NCI-H2227 treated with DMSO at 0.1 percent for 48 hours (cell line): ENCODE results near the gene ADAM12.

Experiments
- DNase-seq: peaks from one replicate; lab custom pipeline; 2025; lab: John Stamatoyannopoulos, UW

The ADAM12 gene

DNA sequence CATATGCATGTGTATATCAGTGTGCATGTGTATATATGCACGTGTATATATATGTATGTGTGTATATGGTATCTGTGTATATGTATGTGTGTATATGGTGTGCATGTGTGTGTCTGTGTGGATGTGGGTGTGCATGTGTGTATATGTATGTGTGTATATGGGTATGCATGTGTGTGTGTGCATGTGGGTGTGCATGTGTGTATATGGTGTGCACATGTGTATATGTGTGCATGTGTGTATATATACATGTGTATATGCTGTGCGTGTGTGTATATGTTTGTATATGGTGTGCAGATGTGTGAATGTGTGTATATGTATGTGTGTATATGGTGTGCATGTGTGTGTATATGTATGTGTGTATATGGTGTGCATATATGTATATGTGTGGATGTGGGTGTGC, 245.2 kb downstream of the ADAM12 start:
- DNase-seq = no peak

DNA sequence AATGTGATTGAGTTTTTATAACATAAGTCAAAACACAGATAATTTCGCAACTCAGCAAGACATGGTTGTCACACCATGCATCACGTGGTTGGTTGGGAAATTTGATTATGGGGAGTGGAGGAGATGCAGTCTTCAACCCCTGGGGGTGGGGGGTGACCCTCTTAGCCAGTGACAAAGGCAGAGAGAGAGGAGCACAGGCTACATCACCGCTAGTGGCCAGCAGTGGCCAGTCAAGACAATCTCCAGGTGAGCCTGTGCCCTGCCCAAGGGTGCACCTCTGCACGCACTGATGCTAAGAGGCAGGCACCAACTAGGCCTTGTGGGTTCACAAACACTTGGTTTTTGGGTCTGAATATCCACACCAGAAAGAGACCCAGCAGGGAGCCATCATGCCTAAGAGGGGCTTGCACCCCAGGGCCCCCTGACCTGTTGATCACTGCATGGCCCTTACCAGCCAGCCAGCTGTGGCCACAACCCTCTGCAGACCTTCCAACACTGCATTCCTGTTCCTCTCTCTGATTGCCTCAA, 247.5 kb downstream of the ADAM12 start:
- DNase-seq = no peak

DNA sequence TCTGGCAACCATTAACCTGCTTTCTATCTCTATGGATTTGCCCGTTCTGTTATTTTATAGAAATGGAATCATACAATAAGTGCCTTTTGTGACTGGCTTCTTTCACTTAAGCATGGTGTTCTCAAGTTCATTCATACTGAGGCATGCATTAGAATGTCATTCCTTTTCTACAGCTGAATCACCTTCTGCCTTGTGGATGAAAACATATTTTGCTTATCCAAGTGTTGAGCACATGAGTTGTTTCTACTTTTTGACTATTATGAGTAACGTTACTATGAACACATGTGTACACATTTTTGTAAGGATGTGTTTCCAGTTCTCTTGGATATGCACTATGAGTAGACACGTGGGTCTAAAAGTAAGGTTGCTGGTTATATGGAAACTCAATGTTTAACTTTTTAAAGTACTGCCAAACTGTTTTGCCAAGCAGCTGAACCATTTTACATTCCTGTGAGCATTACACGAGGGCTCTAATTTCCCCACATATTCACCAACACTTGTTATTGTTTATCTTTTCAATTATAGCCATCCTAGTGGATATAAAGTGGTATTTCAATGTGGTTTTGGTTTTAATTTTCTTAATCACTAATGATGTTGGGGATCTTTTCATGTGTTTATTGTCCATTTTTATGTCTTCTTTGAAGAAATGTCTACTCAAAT, 250.6 kb downstream of the ADAM12 start:
- no peak for DNase-seq

GRCh38 chr10:126135941-126136595, 252.2 kb downstream of the ADAM12 start:
- no peak for DNase-seq

- DNase-seq = no peak
These were observed 253.1 kb downstream of the ADAM12 start for GRCh38 chr10:126135177-126135576.

DNA sequence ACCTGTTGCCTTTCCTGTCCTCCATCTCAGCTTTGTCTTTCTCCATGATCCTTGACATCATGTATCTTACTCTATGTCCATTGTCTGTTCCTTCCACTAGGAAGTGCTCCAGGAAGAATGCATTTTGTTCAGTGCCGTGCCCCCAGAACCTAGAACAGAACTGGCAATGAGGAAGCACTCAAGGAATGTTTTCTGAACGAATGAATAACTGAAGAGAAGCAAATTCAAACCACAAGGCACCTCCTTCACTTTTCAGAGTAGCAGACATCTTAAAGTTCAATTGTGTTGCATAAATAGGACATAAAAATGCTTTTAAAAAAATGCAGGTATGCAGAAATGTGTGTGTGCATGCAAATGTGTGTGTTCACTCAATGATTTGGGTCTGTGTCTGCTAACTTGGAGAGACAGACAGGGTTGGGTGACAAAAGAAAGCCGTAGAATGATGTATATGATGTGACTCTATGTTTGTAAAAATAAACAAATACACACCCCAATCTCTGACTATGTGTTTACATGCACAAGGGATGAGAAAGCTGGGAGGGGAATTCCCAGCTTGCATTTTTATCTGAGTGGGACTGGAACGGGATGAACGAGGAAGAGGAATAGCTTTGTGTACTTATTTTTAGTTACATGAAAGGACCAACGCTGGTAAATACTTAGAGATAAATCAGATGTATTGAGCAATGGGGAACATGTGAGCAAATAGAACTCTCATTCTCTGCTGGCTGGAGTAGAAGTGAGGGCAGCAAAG, 254.2 kb downstream of the ADAM12 start:
- no peak for DNase-seq

GRCh38 chr10:126133082-126133620, 255.1 kb downstream of the ADAM12 start:
- no peak for DNase-seq

DNA sequence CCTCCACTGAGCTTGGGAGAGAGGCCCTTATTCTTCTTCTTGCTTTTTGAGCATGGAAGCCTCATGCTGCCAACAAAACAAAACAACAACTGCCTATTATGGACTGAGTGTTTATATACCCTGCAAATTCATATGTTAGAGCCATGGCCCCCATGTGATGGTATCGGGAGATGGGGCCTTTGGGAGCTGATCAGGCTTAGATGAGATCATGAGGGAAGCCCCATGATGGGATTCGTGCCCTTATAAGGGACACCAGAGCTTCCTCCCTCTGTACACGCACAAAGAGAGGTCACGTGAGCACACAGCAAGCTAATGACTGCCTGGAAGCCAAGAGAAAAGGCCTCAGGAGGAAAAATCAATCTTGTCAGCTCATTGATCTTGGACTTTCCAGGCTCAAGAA, 256.9 kb downstream of the ADAM12 start:
- DNase-seq = no peak

GRCh38 chr10:126130271-126130710, 258.0 kb downstream of the ADAM12 start:
- DNase-seq = no peak

DNA sequence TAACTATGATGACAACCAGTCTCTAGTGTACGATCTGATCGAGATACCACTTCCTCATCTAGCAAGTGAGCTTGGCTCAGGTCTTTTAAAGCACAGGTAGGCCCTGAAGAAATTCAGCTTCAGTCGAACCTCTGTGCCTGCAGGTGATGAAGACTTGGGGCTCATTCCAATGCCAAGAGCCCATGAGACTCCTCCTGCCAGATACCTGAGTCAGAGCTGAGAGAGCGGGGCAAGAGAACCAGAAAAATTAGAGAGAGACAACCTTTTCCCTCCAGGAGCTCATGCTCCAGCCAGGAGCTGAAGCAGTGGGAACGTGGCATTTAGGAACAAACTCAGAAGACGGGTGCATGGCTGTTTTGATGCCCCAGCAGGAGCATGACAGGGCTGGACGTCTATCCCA, 259.3 kb downstream of the ADAM12 start:
- DNase-seq = no peak

- no peak for DNase-seq
These were observed 259.7 kb downstream of the ADAM12 start for GRCh38 chr10:126128581-126128980.

- no peak for DNase-seq
These were observed 260.7 kb downstream of the ADAM12 start for GRCh38 chr10:126127481-126128029.

- no peak for DNase-seq
These were observed 261.4 kb downstream of the ADAM12 start for GRCh38 chr10:126126866-126127265.

GRCh38 chr10:126126023-126126422, 262.3 kb downstream of the ADAM12 start:
- DNase-seq = no peak

DNA sequence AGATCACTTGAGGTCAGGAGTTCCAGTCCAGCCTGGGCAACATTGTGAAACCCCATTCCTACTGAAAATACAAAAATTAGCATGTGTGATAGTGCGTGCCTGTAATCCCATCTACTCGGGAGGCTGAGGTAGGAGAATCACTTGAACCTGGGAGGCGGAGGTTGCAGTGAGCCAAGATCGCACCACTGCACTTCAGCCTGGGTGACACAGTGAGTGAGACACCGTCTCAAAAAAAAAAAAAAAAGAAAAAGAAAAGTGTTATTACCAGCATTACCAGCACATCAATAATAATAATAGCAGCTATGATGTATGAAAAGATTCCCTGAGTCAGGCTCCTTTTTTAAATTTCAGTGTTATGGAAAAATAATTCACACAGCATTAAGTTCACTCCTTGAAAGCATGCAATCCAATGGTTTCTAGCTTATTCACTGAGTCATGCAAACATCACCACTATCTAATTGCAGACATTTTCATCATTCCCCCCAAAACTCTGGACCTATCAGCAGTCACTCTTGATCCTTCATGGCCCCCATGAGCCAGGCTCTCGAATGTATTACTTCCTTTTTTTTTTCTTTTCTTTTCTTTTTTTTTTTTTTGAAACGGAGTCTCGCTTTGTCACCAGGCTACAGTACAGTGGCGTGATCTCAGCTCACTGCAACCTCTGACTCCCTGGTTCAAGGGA, 263.5 kb downstream of the ADAM12 start:
- no peak for DNase-seq

DNA sequence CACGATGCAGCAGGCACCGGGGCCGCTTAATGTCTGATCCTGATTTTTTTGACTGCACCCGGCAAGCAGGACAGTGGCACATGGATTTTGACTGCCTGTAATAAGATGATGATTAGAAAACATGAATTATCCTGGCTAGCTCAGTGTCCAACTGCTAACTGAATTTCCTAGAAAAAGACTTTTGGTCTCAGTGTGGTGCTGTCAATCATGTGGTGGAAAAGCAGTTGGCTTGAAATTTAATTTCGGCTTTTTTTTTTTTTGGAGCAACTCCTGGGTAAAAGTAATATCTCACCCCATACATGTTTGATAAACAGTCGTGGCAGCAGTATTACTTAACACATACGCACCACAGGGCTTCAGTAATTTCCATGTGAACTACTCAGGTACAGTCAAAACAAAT, 264.2 kb downstream of the ADAM12 start:
- DNase-seq = no peak

GRCh38 chr10:126123466-126123865, 264.8 kb downstream of the ADAM12 start:
- DNase-seq = no peak

- no peak for DNase-seq
These were observed 265.4 kb downstream of the ADAM12 start for GRCh38 chr10:126122881-126123280.

GRCh38 chr10:126119599-126119998, 268.7 kb downstream of the ADAM12 start:
- no peak for DNase-seq

GRCh38 chr10:126118476-126118875, 269.8 kb downstream of the ADAM12 start:
- DNase-seq = no peak

DNA sequence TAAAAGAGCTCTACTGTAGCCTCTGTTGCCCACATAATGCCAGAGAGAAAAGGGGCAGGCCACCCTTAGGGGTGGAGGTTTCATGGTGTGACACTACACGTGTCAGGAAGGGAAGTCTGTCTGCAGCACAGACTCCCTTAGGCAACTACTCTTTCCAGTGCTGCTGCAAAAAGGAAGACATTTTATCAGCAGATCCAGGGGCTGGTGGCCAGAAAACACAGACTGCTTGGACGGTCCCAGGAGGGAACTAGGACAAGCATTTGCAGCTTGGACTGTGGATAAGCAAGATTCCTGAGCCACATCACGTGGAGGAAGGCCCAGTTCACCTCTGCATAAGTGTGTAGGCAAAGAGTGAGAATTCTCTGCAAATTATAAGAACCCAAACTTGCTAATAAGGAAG, 271.1 kb downstream of the ADAM12 start:
- DNase-seq = no peak

GRCh38 chr10:126115886-126116285, 272.4 kb downstream of the ADAM12 start:
- no peak for DNase-seq
